Trophoblast cell (in vitro differentiated cells and primary cell): ENCODE results near the gene LOXL1.
A peak's percentile ranks its signal among the peaks of the same experiment; 100 is the strongest.

ENCODE experiments used
- DNase-seq, 2 donors: peaks; one replicate each; pipeline ENCODE4 v3.0.0-alpha.2; 2016
- H2AFZ ChIP-seq: 2 replicates; pipeline ENCODE4 v1.6.1; 2013; ENCODE audit warnings: low read length, moderate library complexity, mild to moderate bottlenecking; ENCODE audit not compliant: insufficient read depth, poor library complexity
- H2AK5ac ChIP-seq: 2 replicates; pipeline ENCODE4 v1.6.1; 2013; ENCODE audit warnings: mild to moderate bottlenecking, low read length
- H2BK120ac ChIP-seq: 2 replicates; pipeline ENCODE4 v1.6.1; 2013; ENCODE audit warnings: low read length, mild to moderate bottlenecking, moderate library complexity; ENCODE audit not compliant: insufficient read depth, poor library complexity
- H2BK12ac ChIP-seq: 2 replicates; pipeline ENCODE4 v1.6.1; 2013; ENCODE audit warnings: mild to moderate bottlenecking, low read length, moderate library complexity
- H2BK5ac ChIP-seq: 2 replicates; pipeline ENCODE4 v1.6.1; 2013; ENCODE audit warnings: low read length, low read depth, moderate library complexity, mild to moderate bottlenecking; ENCODE audit not compliant: poor library complexity
- H3K14ac ChIP-seq: 2 replicates; pipeline ENCODE4 v1.6.1; 2013; ENCODE audit warnings: mild to moderate bottlenecking, low read length
- H3K18ac ChIP-seq: 2 replicates; pipeline ENCODE4 v1.6.1; 2013; ENCODE audit warnings: mild to moderate bottlenecking, low read length
- H3K23ac ChIP-seq: 2 replicates; pipeline ENCODE4 v1.6.1; 2013; ENCODE audit warnings: low read length
- H3K27ac ChIP-seq: 2 replicates; pipeline ENCODE4 v1.5.1; 2013; ENCODE audit warnings: low read depth, mild to moderate bottlenecking, inconsistent platforms, low read length, moderate library complexity
- H3K27me3 ChIP-seq: 2 replicates; pipeline ENCODE4 v1.6.1; 2013; ENCODE audit warnings: inconsistent platforms, mild to moderate bottlenecking, low read length, moderate library complexity; ENCODE audit not compliant: insufficient read depth
- H3K36me3 ChIP-seq, 2 experiments: 1 replicate in 1 of 2; 2 replicates in 1 of 2; pipeline ENCODE4 v1.6.1; 2013; ENCODE audit warnings: low read length in 2 of 2, mild to moderate bottlenecking in 2 of 2, moderate library complexity in 1 of 2; ENCODE audit not compliant: insufficient read depth in 2 of 2, control insufficient read depth in 1 of 2
- H3K4ac ChIP-seq: 2 replicates; pipeline ENCODE4 v1.6.1; 2013; ENCODE audit warnings: low read depth, mild to moderate bottlenecking, low read length, moderate library complexity
- H3K4me1 ChIP-seq, 2 experiments: 1 replicate in 1 of 2; 2 replicates in 1 of 2; pipeline ENCODE4 v1.6.1; 2013; ENCODE audit warnings: low read length in 2 of 2, mild to moderate bottlenecking in 2 of 2, moderate library complexity in 1 of 2; ENCODE audit not compliant: insufficient read depth in 2 of 2, control insufficient read depth in 1 of 2
- H3K4me2 ChIP-seq: 2 replicates; pipeline ENCODE4 v1.6.1; 2013; ENCODE audit warnings: inconsistent platforms, mild to moderate bottlenecking, low read length, moderate library complexity
- H3K4me3 ChIP-seq: 2 replicates; pipeline ENCODE4 v1.5.1; 2013; ENCODE audit warnings: mild to moderate bottlenecking, low read depth, low read length, inconsistent platforms
- H3K79me1 ChIP-seq: one replicate; pipeline ENCODE4 v1.6.1; 2013; ENCODE audit warnings: low read length
- H3K79me2 ChIP-seq: 2 replicates; pipeline ENCODE4 v1.6.1; 2013; ENCODE audit warnings: low read length, mild to moderate bottlenecking; ENCODE audit not compliant: control insufficient read depth, insufficient read depth, poor library complexity
- H3K9ac ChIP-seq: 2 replicates; pipeline ENCODE4 v1.6.1; 2013; ENCODE audit warnings: mild to moderate bottlenecking, low read length
- H3K9me3 ChIP-seq: 2 replicates; pipeline ENCODE4 v1.6.1; 2013; ENCODE audit warnings: low read depth, mild to moderate bottlenecking, control low read depth, inconsistent platforms, low read length; ENCODE audit not compliant: insufficient read depth
- H4K12ac ChIP-seq: 2 replicates; pipeline ENCODE4 v1.6.1; 2013; ENCODE audit warnings: low read depth, mild to moderate bottlenecking, low read length, moderate library complexity
- H4K8ac ChIP-seq: 2 replicates; pipeline ENCODE4 v1.6.1; 2013; ENCODE audit warnings: low read depth, mild to moderate bottlenecking, low read length, moderate library complexity
- H4K91ac ChIP-seq: one replicate; pipeline ENCODE4 v1.6.1; 2013; ENCODE audit warnings: low read depth, mild to moderate bottlenecking, low read length, moderate library complexity
- WGBS: extraction: QIAGEN DNeasy Blood & Tissue Kit; methylation state at CpG from one replicate; pipeline ENCODE4 v1.1.7; 2013; ENCODE audit warnings: missing lambda C conversion rate; ENCODE audit not compliant: insufficient read length, insufficient coverage; ENCODE audit errors: extremely low coverage; 5-methylcytosine and 5-hydroxymethylcytosine counted together

The LOXL1 gene

GRCh38 chr15:73924171-73924921 lies 1.9 kb upstream of the LOXL1 start:
- Histone ChIP-seq H2AFZ (no peak overlapping the region), H4K12ac (no peak overlapping the region), H3K27me3 (peaks cover 6% of the 10 kb centered on the region), H2AK5ac (no peak overlapping the region), H4K91ac (no peak overlapping the region), H2BK5ac (no peak overlapping the region), H3K4me1 (peaks cover 20 to 46% of the 10 kb centered on the region in 2 experiments), H2BK12ac (no peak overlapping the region), H3K4ac (no peak overlapping the region), H3K36me3 (no peaks in the 10 kb centered on the region), H3K79me1 (peaks cover 13% of the 10 kb centered on the region), H3K23ac (no peak overlapping the region), H3K18ac (no peak overlapping the region), H3K9ac (no peak overlapping the region), H3K14ac (no peak overlapping the region), H3K27ac (no peak overlapping the region), H3K4me2 (no peak overlapping the region), H4K8ac (no peak overlapping the region), H3K9me3 (no peaks in the 10 kb centered on the region), H3K4me3 (no peak overlapping the region), H3K79me2 (peaks cover 8% of the 10 kb centered on the region), H2BK120ac (no peak overlapping the region)
- WGBS = no CpG with 5 or more reads among the region's 12 CpGs
- DNase-seq = peak in 1 of 2 donors; percentile 28

- Histone ChIP-seq H3K79me2 (peaks cover 8% of the 10 kb centered on the region), H3K36me3 (no peaks in the 10 kb centered on the region), H3K14ac (no peak overlapping the region), H3K4ac (no peak overlapping the region), H3K27ac (no peak overlapping the region), H2BK12ac (no peak overlapping the region), H3K27me3 (peaks cover 6% of the 10 kb centered on the region), H3K4me1 (peaks cover 20 to 46% of the 10 kb centered on the region in 2 experiments), H3K9ac (no peak overlapping the region), H4K8ac (no peak overlapping the region), H4K91ac (no peak overlapping the region), H2AFZ (no peak overlapping the region), H3K23ac (no peak overlapping the region), H2AK5ac (no peak overlapping the region), H3K79me1 (peaks cover 13% of the 10 kb centered on the region), H2BK5ac (no peak overlapping the region), H2BK120ac (no peak overlapping the region), H3K4me3 (no peak overlapping the region), H3K9me3 (no peaks in the 10 kb centered on the region), H3K4me2 (no peak overlapping the region), H3K18ac (no peak overlapping the region), H4K12ac (no peak overlapping the region)
- no CpG with 5 or more reads among the region's 8 CpGs for WGBS
- DNase-seq = no peak
Observed at GRCh38 chr15:73925848-73926218, 429 bp upstream of the LOXL1 start.

GRCh38 chr15:73927003-73927475 lies 777 bp downstream of the LOXL1 start:
- Histone ChIP-seq H4K91ac (peak overlapping the region; percentile 90), H3K4me3 (peak overlapping the region; percentile 71), H4K8ac (peak overlapping the region; percentile 47), H2BK120ac (peak overlapping the region; percentile 77), H3K27ac (no peak overlapping the region), H3K9ac (no peak overlapping the region), H2AK5ac (no peak overlapping the region), H3K23ac (no peak overlapping the region), H3K79me1 (peaks cover 13% of the 10 kb centered on the region), H2BK12ac (peak overlapping the region; percentile 6), H3K14ac (peak overlapping the region; percentile 71), H3K9me3 (no peaks in the 10 kb centered on the region), H3K79me2 (peaks cover 8% of the 10 kb centered on the region), H3K4me1 (peaks cover 20 to 45% of the 10 kb centered on the region in 2 experiments), H3K36me3 (no peaks in the 10 kb centered on the region), H3K4ac (peak overlapping the region; percentile 13), H2AFZ (peak overlapping the region; percentile 13), H3K4me2 (peak overlapping the region; percentile 77), H3K27me3 (peaks cover 6% of the 10 kb centered on the region), H3K18ac (peak overlapping the region; percentile 43), H2BK5ac (peak overlapping the region; percentile 35), H4K12ac (peak overlapping the region; percentile 88)
- WGBS = no CpG with 5 or more reads among the region's 65 CpGs
- DNase-seq = peak; percentile 97 to 98

- H3K27ac ChIP-seq = no peak overlapping the region
- H4K8ac ChIP-seq = peak overlapping the region; percentile 47
- H3K36me3 ChIP-seq = no peaks in the 10 kb centered on the region
- peak overlapping the region; percentile 71 for H3K14ac ChIP-seq
- peak overlapping the region; percentile 43 for H3K18ac ChIP-seq
- H4K12ac ChIP-seq = peak overlapping the region; percentile 88
- peak overlapping the region; percentile 13 for H2AFZ ChIP-seq
- H3K79me2 ChIP-seq = peaks cover 8% of the 10 kb centered on the region
- H3K9me3 ChIP-seq = no peaks in the 10 kb centered on the region
- H3K4me2 ChIP-seq = peak overlapping the region; percentile 77
- peak overlapping the region; percentile 35 for H2BK5ac ChIP-seq
- no peak overlapping the region for H2AK5ac ChIP-seq
- peak; percentile 76 to 85 for DNase-seq
- peaks cover 6% of the 10 kb centered on the region for H3K27me3 ChIP-seq
- H3K4ac ChIP-seq = peak overlapping the region; percentile 36
- WGBS = no CpG with 5 or more reads among the region's 78 CpGs
- H3K4me1 ChIP-seq = peaks cover 16 to 40% of the 10 kb centered on the region in 2 experiments
- H3K79me1 ChIP-seq = peaks cover 13% of the 10 kb centered on the region
- H3K23ac ChIP-seq = no peak overlapping the region
- H2BK120ac ChIP-seq = peak overlapping the region; percentile 77
- H4K91ac ChIP-seq = peak overlapping the region; percentile 90
- H2BK12ac ChIP-seq = peak overlapping the region; percentile 39
- H3K9ac ChIP-seq = no peak overlapping the region
- peak overlapping the region; percentile 71 for H3K4me3 ChIP-seq
Observed at GRCh38 chr15:73927476-73928240, 1.4 kb downstream of the LOXL1 start.
